Activated CD4-positive, alpha-beta T cell treated with anti-CD3 and anti-CD28 coated beads, Interleukin-2, amount 10 ng/mL, durations not matched to agents 24 days and 14 days (primary cell): ENCODE measurements around the gene VPS26C. TPM values are rescaled to one million over a fixed set of nuclear protein-coding genes. Genes with fewer than 3 reads are reported as not detected.
A peak's percentile ranks its signal among the peaks of the same experiment; 100 is the strongest.

Experiments used
- DNase-seq: peaks from one replicate; pipeline ENCODE4 v3.0.0; 2022
- H3K27ac Mint-ChIP-seq: one replicate; pipeline ENCODE4 v1.8.0; 2022; ENCODE audit warnings: mild to moderate bottlenecking, mixed read lengths
- H3K27me3 Mint-ChIP-seq: one replicate; pipeline ENCODE4 v1.8.0; 2022; ENCODE audit warnings: mixed read lengths
- H3K36me3 Mint-ChIP-seq: one replicate; pipeline ENCODE4 v1.8.0; 2022; ENCODE audit warnings: low read depth, mild to moderate bottlenecking, mixed read lengths
- H3K4me1 Mint-ChIP-seq: one replicate; pipeline ENCODE4 v1.8.0; 2021; ENCODE audit warnings: mixed read lengths
- H3K4me3 Mint-ChIP-seq: one replicate; pipeline ENCODE4 v1.8.0; 2022; ENCODE audit warnings: mild to moderate bottlenecking, moderate library complexity, mixed read lengths
- H3K9me3 Mint-ChIP-seq: one replicate; pipeline ENCODE4 v1.8.0; 2021; ENCODE audit warnings: mixed read lengths
- intact Hi-C: fragments of 100-400 bp; cut with micrococcal nuclease; formaldehyde crosslinking; loops from one replicate; pipeline ENCODE4 v1.15.1; 2023
- total RNA-seq: library from RNA; stranded (reverse); gene quantifications from 2 replicates; pipeline ENCODE4 v1.2.3, GENCODE V29; 2022

VPS26C gene
- total RNA-seq, 1 donor from 2014 or later = 60.0 TPM

- Mint-ChIP-seq H3K9me3 (no peaks in the 10 kb centered on the region), H3K27me3 (peaks cover 5% of the 10 kb centered on the region), H3K27ac (no peak overlapping the region), H3K4me1 (peaks cover 3% of the 10 kb centered on the region), H3K36me3 (peaks cover 4% of the 10 kb centered on the region), H3K4me3 (no peak overlapping the region)
- DNase-seq = no peak
- intact Hi-C loops = no loop called here
These were observed 7.0 kb upstream of the VPS26C start for GRCh38 chr21:37273911-37274690.

GRCh38 chr21:37273440-37273839 lies 6.3 kb upstream of the VPS26C start:
- intact Hi-C loops = no loop called here
- peaks cover 4% of the 10 kb centered on the region for H3K36me3 Mint-ChIP-seq
- peaks cover 8% of the 10 kb centered on the region for H3K4me1 Mint-ChIP-seq
- peaks cover 3% of the 10 kb centered on the region for H3K27me3 Mint-ChIP-seq
- H3K27ac Mint-ChIP-seq = no peak overlapping the region
- no peak overlapping the region for H3K4me3 Mint-ChIP-seq
- DNase-seq = no peak
- H3K9me3 Mint-ChIP-seq = no peaks in the 10 kb centered on the region

GRCh38 chr21:37272897-37273296 lies 5.8 kb upstream of the VPS26C start:
- Mint-ChIP-seq H3K36me3 (peaks cover 4% of the 10 kb centered on the region), H3K9me3 (no peaks in the 10 kb centered on the region)
- intact Hi-C loops = no loop called here

GRCh38 chr21:37270576-37271365 lies 3.6 kb upstream of the VPS26C start:
- no peaks in the 10 kb centered on the region for H3K9me3 Mint-ChIP-seq
- H3K4me3 Mint-ChIP-seq = no peak overlapping the region
- peaks cover 17% of the 10 kb centered on the region for H3K4me1 Mint-ChIP-seq
- intact Hi-C loops = no loop called here
- DNase-seq = no peak
- H3K27me3 Mint-ChIP-seq = peaks cover 3% of the 10 kb centered on the region
- H3K36me3 Mint-ChIP-seq = peaks cover 9% of the 10 kb centered on the region
- no peak overlapping the region for H3K27ac Mint-ChIP-seq

More at GRCh38 chr21:37272897-37273296, 5.8 kb upstream of the VPS26C start:
- H3K27ac Mint-ChIP-seq = no peak overlapping the region
- peaks cover 9% of the 10 kb centered on the region for H3K4me1 Mint-ChIP-seq
- DNase-seq = no peak
- H3K27me3 Mint-ChIP-seq = peaks cover 3% of the 10 kb centered on the region
- H3K4me3 Mint-ChIP-seq = no peak overlapping the region

GRCh38 chr21:37269481-37269880 lies 2.3 kb upstream of the VPS26C start:
- H3K27me3 Mint-ChIP-seq = peaks cover 3% of the 10 kb centered on the region
- H3K27ac Mint-ChIP-seq = no peak overlapping the region
- intact Hi-C loops = loop anchor here (5.0 kb wide), 1 partner anchor 282 kb away; no protein-coding TSS in a partner anchor
- DNase-seq = no peak
- peaks cover 26% of the 10 kb centered on the region for H3K4me1 Mint-ChIP-seq
- peak overlapping the region; percentile 97 for H3K4me3 Mint-ChIP-seq
- H3K36me3 Mint-ChIP-seq = peaks cover 17% of the 10 kb centered on the region
- no peaks in the 10 kb centered on the region for H3K9me3 Mint-ChIP-seq

- DNase-seq = no peak
- H3K4me3 Mint-ChIP-seq = peak overlapping the region; percentile 97
- peaks cover 2% of the 10 kb centered on the region for H3K27me3 Mint-ChIP-seq
- peaks cover 20% of the 10 kb centered on the region for H3K36me3 Mint-ChIP-seq
- H3K27ac Mint-ChIP-seq = peak overlapping the region; percentile 98
- H3K4me1 Mint-ChIP-seq = peaks cover 34% of the 10 kb centered on the region
- intact Hi-C loops = loop anchor here (5.0 kb wide), 1 partner anchor 281 kb away; no protein-coding TSS in a partner anchor
- no peaks in the 10 kb centered on the region for H3K9me3 Mint-ChIP-seq
These were observed 1.0 kb upstream of the VPS26C start for GRCh38 chr21:37268186-37268503.

- H3K4me1 Mint-ChIP-seq = peaks cover 37% of the 10 kb centered on the region
- intact Hi-C loops = loop anchor here (1.0 to 5.0 kb wide), 6 partner anchors 8 to 298 kb away; partner anchors contain the start of gene DYRK1A
These were observed 466 bp downstream of the VPS26C start for GRCh38 chr21:37266515-37267221.

GRCh38 chr21:37264808-37265207 lies 2.3 kb downstream of the VPS26C start:
- H3K36me3 Mint-ChIP-seq = peaks cover 28% of the 10 kb centered on the region
- H3K4me3 Mint-ChIP-seq = peak overlapping the region; percentile 35
- peaks cover 43% of the 10 kb centered on the region for H3K4me1 Mint-ChIP-seq
- DNase-seq = no peak
- H3K27me3 Mint-ChIP-seq = no peaks in the 10 kb centered on the region
- no peaks in the 10 kb centered on the region for H3K9me3 Mint-ChIP-seq
- H3K27ac Mint-ChIP-seq = peak overlapping the region; percentile 26
- intact Hi-C loops = loop anchor here (5.0 kb wide), 1 partner anchor 278 kb away; no protein-coding TSS in a partner anchor

More at GRCh38 chr21:37266515-37267221, 466 bp downstream of the VPS26C start:
- H3K27me3 Mint-ChIP-seq = peaks cover 1% of the 10 kb centered on the region
- H3K27ac Mint-ChIP-seq = peak overlapping the region; percentile 98
- no peak for DNase-seq
- peaks cover 27% of the 10 kb centered on the region for H3K36me3 Mint-ChIP-seq
- peak overlapping the region; percentile 97 for H3K4me3 Mint-ChIP-seq
- H3K9me3 Mint-ChIP-seq = no peaks in the 10 kb centered on the region

- peaks cover 29% of the 10 kb centered on the region for H3K36me3 Mint-ChIP-seq
- no peaks in the 10 kb centered on the region for H3K27me3 Mint-ChIP-seq
- H3K9me3 Mint-ChIP-seq = no peaks in the 10 kb centered on the region
- no peak overlapping the region for H3K27ac Mint-ChIP-seq
- intact Hi-C loops = no loop called here
- peaks cover 45% of the 10 kb centered on the region for H3K4me1 Mint-ChIP-seq
- H3K4me3 Mint-ChIP-seq = no peak overlapping the region
- DNase-seq = no peak
These were observed 3.1 kb downstream of the VPS26C start for GRCh38 chr21:37263827-37264600.

GRCh38 chr21:37259426-37259825 lies 7.7 kb downstream of the VPS26C start:
- no peak overlapping the region for H3K27ac Mint-ChIP-seq
- H3K4me3 Mint-ChIP-seq = peak overlapping the region; percentile 51
- H3K9me3 Mint-ChIP-seq = no peaks in the 10 kb centered on the region
- H3K4me1 Mint-ChIP-seq = peaks cover 42% of the 10 kb centered on the region
- intact Hi-C loops = loop anchor here (2.0 to 10.0 kb wide), 2 partner anchors 109 to 935 kb away; partner anchors contain the start of gene MORC3
- no peak for DNase-seq
- H3K27me3 Mint-ChIP-seq = peaks cover 2% of the 10 kb centered on the region
- H3K36me3 Mint-ChIP-seq = peaks cover 21% of the 10 kb centered on the region

- H3K4me3 Mint-ChIP-seq = peak overlapping the region; percentile 97
- peak; percentile 96 for DNase-seq
- peaks cover 21% of the 10 kb centered on the region for H3K36me3 Mint-ChIP-seq
- peaks cover 39% of the 10 kb centered on the region for H3K4me1 Mint-ChIP-seq
- no peaks in the 10 kb centered on the region for H3K9me3 Mint-ChIP-seq
- intact Hi-C loops = loop anchor here (1.0 to 10.0 kb wide), 5 partner anchors 9 to 933 kb away; partner anchors contain the start of genes MORC3 and VPS26C
- peak overlapping the region; percentile 99 for H3K27ac Mint-ChIP-seq
- peaks cover 2% of the 10 kb centered on the region for H3K27me3 Mint-ChIP-seq
These were observed 8.9 kb downstream of the VPS26C start for GRCh38 chr21:37257967-37258877.

GRCh38 chr21:37257511-37257966 lies 9.6 kb downstream of the VPS26C start:
- peak overlapping the region; percentile 99 for H3K27ac Mint-ChIP-seq
- peaks cover 2% of the 10 kb centered on the region for H3K27me3 Mint-ChIP-seq
- intact Hi-C loops = loop anchor here (10.0 kb wide), 1 partner anchor 933 kb away; the partner anchor contains the start of gene MORC3
- H3K4me1 Mint-ChIP-seq = peaks cover 43% of the 10 kb centered on the region
- peak overlapping the region; percentile 97 for H3K4me3 Mint-ChIP-seq
- DNase-seq = peak; percentile 84
- peaks cover 20% of the 10 kb centered on the region for H3K36me3 Mint-ChIP-seq
- no peaks in the 10 kb centered on the region for H3K9me3 Mint-ChIP-seq
